Measurements from ENCODE around the gene ESPL1.
A peak's percentile ranks its signal among the peaks of the same experiment; 100 is the strongest.

Gene ESPL1
- total RNA-seq = 2.9 to 18.2 (median 5.4) reads per million in 4 experiments

GRCh38 chr12:53267999-53268629 is at the start of gene ESPL1:
Gene ESPL1, plus strand, starts transcription at chr12:53268299. Its CDS starts 468 bp downstream, at chr12:53268767.
- DNase-seq = peak; percentile 83

GRCh38 chr12:53218551-53219291 is 49.4 kb upstream of the ESPL1 start:
- no peak for DNase-seq

- peak; percentile 16 for DNase-seq
Measured at GRCh38 chr12:53219292-53219955, 48.7 kb upstream of the ESPL1 start.

- DNase-seq = peak; percentile 65
Measured at GRCh38 chr12:53219956-53220693, 48.0 kb upstream of the ESPL1 start.

- peak; percentile 66 for DNase-seq
Measured at GRCh38 chr12:53220694-53221202, 47.4 kb upstream of the ESPL1 start.

- DNase-seq = peak; percentile 36
Measured at GRCh38 chr12:53221203-53222080, 46.7 kb upstream of the ESPL1 start.

- no peak for DNase-seq
Measured at GRCh38 chr12:53222170-53222721, 45.9 kb upstream of the ESPL1 start.

- DNase-seq = no peak
Measured at GRCh38 chr12:53222806-53223261, 45.3 kb upstream of the ESPL1 start.

GRCh38 chr12:53223389-53224060 is 44.6 kb upstream of the ESPL1 start:
- peak; percentile 41 for DNase-seq

- no peak for DNase-seq
Measured at GRCh38 chr12:53224061-53224896, 43.8 kb upstream of the ESPL1 start.

GRCh38 chr12:53224897-53225634 is 43.0 kb upstream of the ESPL1 start:
- DNase-seq = no peak

- DNase-seq = no peak
Measured at GRCh38 chr12:53225635-53226424, 42.3 kb upstream of the ESPL1 start.

GRCh38 chr12:53226815-53227214 is 41.3 kb upstream of the ESPL1 start:
- no peak for DNase-seq

GRCh38 chr12:53227341-53227740 is 40.8 kb upstream of the ESPL1 start:
- DNase-seq = no peak

GRCh38 chr12:53227836-53228235 is 40.3 kb upstream of the ESPL1 start:
- no peak for DNase-seq

GRCh38 chr12:53229454-53229853 is 38.6 kb upstream of the ESPL1 start:
- DNase-seq = no peak

- DNase-seq = no peak
Measured at GRCh38 chr12:53230108-53230845, 37.8 kb upstream of the ESPL1 start.

GRCh38 chr12:53231671-53231920 is 36.5 kb upstream of the ESPL1 start:
- no peak for DNase-seq
